Immature natural killer cell (primary cell): ENCODE measurements around the gene PPL. TPM values are rescaled to one million over a fixed set of nuclear protein-coding genes. Genes with fewer than 3 reads are reported as not detected.
"Not testable (repeated sequence)": the region's sequence is repeated elsewhere in the genome, so short reads cannot be mapped to it uniquely, and the experiment has no call there.

Experiments
- DNase-seq, 3 donors: peaks; one replicate each; pipeline ENCODE4 v3.0.0; 2022; ENCODE audit warnings: mixed read lengths in 1 of 3
- H3K27ac Mint-ChIP-seq, 6 donors: one replicate each; pipeline ENCODE4 v1.8.0; 2020; ENCODE audit warnings: mixed read lengths in 6 of 6, mild to moderate bottlenecking in 5 of 6, inconsistent platforms in 4 of 6, moderate library complexity in 3 of 6
- H3K27me3 Mint-ChIP-seq, 3 donors: one replicate each; pipeline ENCODE4 v1.8.0; 2020 to 2021; ENCODE audit warnings: low read depth in 3 of 3, mild to moderate bottlenecking in 3 of 3, mixed read lengths in 3 of 3, moderate library complexity in 3 of 3, inconsistent platforms in 1 of 3
- H3K36me3 Mint-ChIP-seq, 3 donors: one replicate each; pipeline ENCODE4 v1.8.0; 2020; ENCODE audit warnings: mixed read lengths in 3 of 3, inconsistent platforms in 2 of 3, mild to moderate bottlenecking in 2 of 3
- H3K4me1 Mint-ChIP-seq, 2 donors: one replicate each; pipeline ENCODE4 v1.8.0; 2020; ENCODE audit warnings: inconsistent platforms in 2 of 2, mild to moderate bottlenecking in 2 of 2, mixed read lengths in 2 of 2, moderate library complexity in 1 of 2
- H3K4me3 Mint-ChIP-seq, 5 donors: one replicate each; pipeline ENCODE4 v1.8.0; 2020; ENCODE audit warnings: mild to moderate bottlenecking in 5 of 5, mixed read lengths in 5 of 5, inconsistent platforms in 3 of 5, moderate library complexity in 3 of 5
- H3K9me3 Mint-ChIP-seq, 6 donors: one replicate each; pipeline ENCODE4 v1.8.0; 2020; ENCODE audit warnings: mild to moderate bottlenecking in 6 of 6, mixed read lengths in 6 of 6, inconsistent platforms in 4 of 6, moderate library complexity in 3 of 6
- polyA plus RNA-seq, 3 donors: library from polyadenylated mRNA; unstranded; fragments of 300-500 nt; fragmentation: Illumina TruSeq; gene quantifications; one replicate each; pipeline ENCODE4 v1.2.3, GENCODE V29; 2021

The PPL gene
- polyA plus RNA-seq, 3 donors from 2014 or later, result 0.03 to 0.43 TPM; not detected in 1

GRCh38 chr16:4934591-4934990, 2.4 kb downstream of the PPL start:
- Mint-ChIP-seq H3K4me3 (no peak overlapping the region), H3K9me3 (no peaks in the 10 kb centered on the region), H3K27ac (no peak overlapping the region), H3K27me3 (peaks cover 2 to 13% (median 7%) of the 10 kb centered on the region in 3 donors), H3K4me1 (peaks cover 5 to 7% of the 10 kb centered on the region in 2 donors), H3K36me3 (no peaks in the 10 kb centered on the region)
- DNase-seq, result no peak

DNA sequence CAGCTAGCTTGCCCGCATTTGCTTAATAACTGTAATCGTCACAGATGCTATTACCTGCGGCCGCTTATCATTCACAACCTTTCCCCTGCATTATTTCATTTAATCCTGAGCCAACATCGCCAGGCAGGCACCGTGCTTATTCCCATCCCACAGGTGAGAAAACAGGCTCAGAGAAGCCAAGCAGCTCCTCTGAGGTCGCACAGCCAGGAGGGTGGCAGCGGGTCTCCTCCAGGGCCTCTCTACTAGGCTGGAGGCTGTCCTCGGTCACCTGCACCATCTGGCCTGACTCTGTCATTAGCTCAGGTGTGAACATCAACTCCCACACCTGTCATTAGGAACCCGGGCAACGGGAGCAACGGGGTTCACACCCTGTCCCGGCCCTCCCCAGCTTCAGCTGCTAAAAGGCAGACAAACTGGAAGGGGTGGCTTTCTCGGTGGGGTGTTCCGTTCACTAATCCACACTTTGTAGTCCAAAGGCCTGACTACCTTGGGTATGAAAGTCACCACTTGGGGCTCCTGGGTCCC, 3.0 kb downstream of the PPL start:
- no peak for DNase-seq
- Mint-ChIP-seq H3K36me3 (no peaks in the 10 kb centered on the region), H3K4me1 (peaks cover 5 to 7% of the 10 kb centered on the region in 2 donors), H3K9me3 (peaks cover 0 to 2% (median 0%) of the 10 kb centered on the region in 6 donors), H3K4me3 (no peak overlapping the region), H3K27ac (no peak overlapping the region), H3K27me3 (peaks cover 0 to 13% (median 7%) of the 10 kb centered on the region in 3 donors)

- Mint-ChIP-seq H3K4me3 (no peak overlapping the region), H3K27ac (no peak overlapping the region), H3K27me3 (peaks cover 0 to 13% (median 7%) of the 10 kb centered on the region in 3 donors), H3K9me3 (peaks cover 0 to 2% (median 0%) of the 10 kb centered on the region in 6 donors), H3K4me1 (peaks cover 5 to 7% of the 10 kb centered on the region in 2 donors), H3K36me3 (no peaks in the 10 kb centered on the region)
- no peak for DNase-seq
Observed at GRCh38 chr16:4933433-4933832, 3.5 kb downstream of the PPL start.

DNA sequence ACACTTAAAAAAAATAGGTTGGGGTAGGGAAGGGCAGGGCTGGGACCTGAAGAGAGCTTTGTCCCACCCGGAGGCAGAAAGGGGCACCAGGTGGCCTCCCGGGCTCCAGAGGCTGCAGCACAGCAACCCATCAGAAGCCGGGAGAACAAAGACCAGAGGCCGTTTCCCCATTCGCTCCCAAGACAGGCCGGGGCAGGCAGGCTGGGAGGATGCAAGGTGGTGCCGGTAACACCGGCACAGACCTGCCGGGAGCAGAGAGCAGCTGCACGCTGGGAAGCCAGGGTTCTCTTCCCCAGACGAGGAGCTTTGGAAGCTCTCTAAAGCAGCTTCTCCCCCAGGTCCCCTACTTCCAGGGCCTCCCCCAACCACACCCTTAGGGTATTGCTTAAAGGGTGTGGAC, 5.6 kb downstream of the PPL start:
- peaks cover 0 to 6% (median 5%) of the 10 kb centered on the region in 3 donors for H3K36me3 Mint-ChIP-seq
- no peak for DNase-seq

GRCh38 chr16:4929619-4930018, 7.3 kb downstream of the PPL start:
- not testable (repeated sequence) for DNase-seq, H3K4me1 Mint-ChIP-seq, H3K4me3 Mint-ChIP-seq, H3K27ac Mint-ChIP-seq, H3K27me3 Mint-ChIP-seq, H3K36me3 Mint-ChIP-seq
- peaks cover 6 to 19% (median 13%) of the 10 kb centered on the region in 6 donors for H3K9me3 Mint-ChIP-seq

More for the DNA sequence above, 5.6 kb downstream of the PPL start:
- no peaks in the 10 kb centered on the region for H3K4me1 Mint-ChIP-seq
- H3K27ac Mint-ChIP-seq, result no peak overlapping the region
- peaks cover 2 to 10% (median 9%) of the 10 kb centered on the region in 6 donors for H3K9me3 Mint-ChIP-seq
- H3K27me3 Mint-ChIP-seq, result peaks cover 0 to 12% (median 4%) of the 10 kb centered on the region in 3 donors
- H3K4me3 Mint-ChIP-seq, result no peak overlapping the region

- Mint-ChIP-seq H3K4me3 (no peak overlapping the region), H3K27ac (no peak overlapping the region), H3K9me3 (peaks cover 6 to 19% (median 13%) of the 10 kb centered on the region in 6 donors), H3K36me3 (peaks cover 0 to 6% (median 5%) of the 10 kb centered on the region in 3 donors), H3K27me3 (peaks cover 0 to 8% (median 4%) of the 10 kb centered on the region in 3 donors), H3K4me1 (no peaks in the 10 kb centered on the region)
- DNase-seq, result no peak
Observed at GRCh38 chr16:4928227-4928626, 8.7 kb downstream of the PPL start.

- H3K9me3 Mint-ChIP-seq, result peaks cover 6 to 19% (median 13%) of the 10 kb centered on the region in 6 donors
Observed at GRCh38 chr16:4927661-4928060, 9.3 kb downstream of the PPL start.

DNA sequence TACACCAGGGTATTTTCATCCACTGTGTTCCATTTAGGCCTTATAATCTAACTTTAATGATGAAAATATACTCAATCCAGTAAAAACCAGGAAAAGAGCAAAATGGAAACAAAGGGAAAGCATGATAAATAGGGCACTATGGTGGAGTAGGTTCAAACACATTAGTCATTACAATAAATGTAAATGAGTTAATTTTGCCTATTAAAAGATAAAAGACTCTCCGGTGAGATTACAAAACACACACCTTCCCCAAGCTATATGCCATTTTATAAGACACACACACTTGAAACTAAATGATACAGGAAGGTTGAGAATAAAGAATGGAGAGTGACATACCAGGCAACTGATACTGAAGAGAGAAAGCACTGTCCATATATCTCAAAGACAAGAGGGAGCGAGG, 10.0 kb downstream of the PPL start:
- DNase-seq, result no peak
- Mint-ChIP-seq H3K9me3 (peaks cover 6 to 19% (median 13%) of the 10 kb centered on the region in 6 donors), H3K4me3 (no peak overlapping the region), H3K27me3 (peaks cover 0 to 6% (median 5%) of the 10 kb centered on the region in 3 donors), H3K36me3 (peaks cover 0 to 6% (median 5%) of the 10 kb centered on the region in 3 donors), H3K4me1 (no peaks in the 10 kb centered on the region), H3K27ac (no peak overlapping the region)

More at GRCh38 chr16:4927661-4928060, 9.3 kb downstream of the PPL start:
- Mint-ChIP-seq H3K4me3 (no peak overlapping the region), H3K36me3 (peaks cover 0 to 6% (median 5%) of the 10 kb centered on the region in 3 donors), H3K4me1 (no peaks in the 10 kb centered on the region), H3K27ac (no peak overlapping the region), H3K27me3 (peaks cover 0 to 7% (median 5%) of the 10 kb centered on the region in 3 donors)
- DNase-seq, result no peak

- H3K4me1 Mint-ChIP-seq, result no peaks in the 10 kb centered on the region
- no peak overlapping the region for H3K4me3 Mint-ChIP-seq
- H3K36me3 Mint-ChIP-seq, result peaks cover 0 to 6% (median 5%) of the 10 kb centered on the region in 3 donors
- peaks cover 0 to 6% (median 2%) of the 10 kb centered on the region in 3 donors for H3K27me3 Mint-ChIP-seq
- H3K27ac Mint-ChIP-seq, result no peak overlapping the region
- peaks cover 6 to 19% (median 13%) of the 10 kb centered on the region in 6 donors for H3K9me3 Mint-ChIP-seq
- no peak for DNase-seq
Observed at GRCh38 chr16:4925791-4926190, 11.2 kb downstream of the PPL start.

DNA sequence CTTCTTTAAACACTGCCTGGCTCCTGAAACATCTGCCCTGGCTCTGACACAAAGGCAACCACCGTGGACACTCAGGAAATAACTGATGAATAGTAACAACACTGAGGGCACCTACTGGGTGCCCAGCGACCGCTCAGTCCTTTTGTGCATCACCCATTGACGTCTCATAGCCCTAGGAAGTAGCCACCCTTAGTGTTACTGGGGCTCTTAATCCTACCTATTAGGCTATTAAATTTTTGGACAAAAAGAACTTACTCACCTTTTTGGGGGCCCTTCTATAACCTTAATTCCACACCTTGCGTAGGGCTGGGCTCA, 11.7 kb downstream of the PPL start:
- no peak for DNase-seq
- no peaks in the 10 kb centered on the region for H3K4me1 Mint-ChIP-seq
- H3K36me3 Mint-ChIP-seq, result peaks cover 0 to 6% (median 5%) of the 10 kb centered on the region in 3 donors
- H3K9me3 Mint-ChIP-seq, result peaks cover 6 to 19% (median 13%) of the 10 kb centered on the region in 6 donors
- no peak overlapping the region for H3K4me3 Mint-ChIP-seq
- peaks cover 0 to 6% (median 1%) of the 10 kb centered on the region in 3 donors for H3K27me3 Mint-ChIP-seq
- no peak overlapping the region for H3K27ac Mint-ChIP-seq

DNA sequence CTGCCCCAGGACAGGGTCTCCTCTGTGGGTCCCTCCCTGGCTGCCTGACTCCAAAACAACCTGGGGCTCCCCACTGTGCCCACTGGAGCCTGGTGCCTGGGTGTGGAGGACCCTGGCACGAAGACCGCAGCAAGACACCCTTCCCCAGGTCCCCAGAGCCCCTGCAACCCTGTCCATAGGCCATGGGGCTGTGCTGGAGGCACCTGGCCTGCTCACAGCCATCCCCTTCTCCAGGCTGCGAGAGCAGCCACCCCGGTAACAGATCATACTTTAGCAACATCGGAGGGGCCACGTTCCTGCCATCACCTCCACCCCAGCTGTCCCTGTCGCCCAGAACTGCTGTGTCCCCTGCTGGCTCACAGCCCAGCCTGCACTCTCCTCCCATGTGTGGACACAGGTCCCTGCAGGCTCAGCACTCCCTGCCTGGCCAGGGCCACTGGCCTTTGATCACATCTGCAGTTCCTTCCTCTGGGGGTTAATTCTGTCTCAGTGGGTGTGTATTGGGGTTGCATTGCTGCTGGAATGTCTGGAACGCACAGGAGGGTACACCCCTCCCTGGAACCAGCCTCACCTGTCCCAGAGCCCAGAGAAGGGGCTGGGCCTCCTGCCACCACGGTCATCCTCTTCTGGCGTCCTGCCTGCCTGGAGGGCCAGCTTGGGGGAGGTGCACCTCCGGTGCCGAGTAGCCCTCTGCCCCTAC, 12.2 kb downstream of the PPL start:
- Mint-ChIP-seq H3K4me3 (no peak overlapping the region), H3K9me3 (peaks cover 6 to 19% (median 13%) of the 10 kb centered on the region in 6 donors), H3K27me3 (peaks cover 0 to 10% (median 1%) of the 10 kb centered on the region in 3 donors), H3K4me1 (no peaks in the 10 kb centered on the region), H3K27ac (no peak overlapping the region), H3K36me3 (peaks cover 0 to 6% (median 5%) of the 10 kb centered on the region in 3 donors)
- no peak for DNase-seq

- Mint-ChIP-seq H3K4me3 (no peak overlapping the region), H3K4me1 (no peaks in the 10 kb centered on the region), H3K27ac (no peak overlapping the region), H3K27me3 (peaks cover 0 to 10% (median 1%) of the 10 kb centered on the region in 3 donors), H3K9me3 (peaks cover 3 to 19% (median 13%) of the 10 kb centered on the region in 6 donors), H3K36me3 (peaks cover 0 to 6% (median 5%) of the 10 kb centered on the region in 3 donors)
- DNase-seq, result no peak
Observed at GRCh38 chr16:4923853-4924252, 13.1 kb downstream of the PPL start.

DNA sequence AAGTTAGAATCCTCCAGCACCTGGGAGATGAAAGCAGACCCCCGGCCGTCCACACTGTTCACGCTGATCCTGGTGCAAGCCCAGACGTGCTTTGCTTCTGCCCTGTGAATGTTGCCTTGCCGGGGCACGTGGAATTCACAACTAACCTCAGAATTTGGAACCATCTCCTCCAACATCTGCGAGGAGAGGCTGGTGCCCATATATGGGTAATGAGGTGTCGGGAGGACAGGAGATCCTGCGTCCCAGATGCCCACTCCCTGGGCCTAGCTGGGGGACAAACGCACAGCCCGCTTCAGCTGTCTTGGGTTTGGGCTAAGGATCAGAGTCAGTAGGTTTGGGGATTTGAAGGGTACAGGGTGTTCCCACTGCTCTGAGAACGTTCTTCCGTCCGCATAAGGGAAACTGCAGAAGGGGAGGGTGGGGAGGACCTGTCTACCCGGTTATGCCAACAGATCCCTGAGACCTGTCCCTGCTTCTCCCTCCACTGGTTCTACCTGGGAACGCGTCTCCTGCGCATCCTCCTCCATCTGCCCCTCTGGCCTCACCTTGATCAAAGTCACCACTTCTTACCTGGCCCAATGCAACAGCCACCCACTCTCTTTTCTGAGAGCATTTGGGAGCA, 14.1 kb downstream of the PPL start:
- Mint-ChIP-seq H3K9me3 (peaks cover 3 to 19% (median 13%) of the 10 kb centered on the region in 6 donors), H3K4me3 (no peak overlapping the region), H3K27me3 (peaks cover 0 to 10% (median 1%) of the 10 kb centered on the region in 3 donors), H3K27ac (no peak overlapping the region), H3K4me1 (no peaks in the 10 kb centered on the region), H3K36me3 (peaks cover 0 to 6% (median 5%) of the 10 kb centered on the region in 3 donors)
- no peak for DNase-seq

GRCh38 chr16:4920826-4921225, 16.1 kb downstream of the PPL start:
- H3K27ac Mint-ChIP-seq, result no peak overlapping the region
- peaks cover 1 to 6% (median 2%) of the 10 kb centered on the region in 3 donors for H3K27me3 Mint-ChIP-seq
- no peaks in the 10 kb centered on the region for H3K36me3 Mint-ChIP-seq
- peaks cover 0 to 3% (median 0%) of the 10 kb centered on the region in 6 donors for H3K9me3 Mint-ChIP-seq
- no peak for DNase-seq
- no peak overlapping the region for H3K4me3 Mint-ChIP-seq
- H3K4me1 Mint-ChIP-seq, result no peaks in the 10 kb centered on the region
